ENCODE data around the gene CYP2F1. TPM values are rescaled to one million over a fixed set of nuclear protein-coding genes. Genes with fewer than 3 reads are reported as not detected.

Gene CYP2F1
- polyA plus RNA-seq (2013, experiment 1 of 2) = 0.18 TPM
- 0.10 TPM for polyA plus RNA-seq (2013, experiment 2 of 2)

- Histone ChIP-seq H2BK15ac (replicated peaks; ENCODE audit: low read depth) (no peak within 1 kb of the TSS), H3K27me3 (ENCODE audit: insufficient read depth, low read length, poor library complexity) (no peaks in the 10 kb centered on the region), H3K18ac (ENCODE audit: low read length) (no peak within 1 kb of the TSS), H3K4me3 (ENCODE audit: low read length) (no peak within 1 kb of the TSS), H3K79me2 (ENCODE audit: control insufficient read depth, insufficient read depth, low read length) (no peaks in the 10 kb centered on the region), H2BK120ac (ENCODE audit: low read depth, low read length) (no peak within 1 kb of the TSS), H3K27ac (ENCODE audit: low read depth, low read length) (no peak within 1 kb of the TSS), H2AK5ac (ENCODE audit: low read length) (no peak within 1 kb of the TSS), H3K56ac (ENCODE audit: low read length) (no peak within 1 kb of the TSS), H4K5ac (ENCODE audit: low read length) (no peak within 1 kb of the TSS), H3K23ac (ENCODE audit: low read length) (no peak within 1 kb of the TSS), H2BK5ac (ENCODE audit: low read length) (no peak within 1 kb of the TSS), H4K8ac (ENCODE audit: low read depth, low read length) (no peak within 1 kb of the TSS), H3K9ac (ENCODE audit: low read length) (no peak within 1 kb of the TSS), H3K4me1 (ENCODE audit: control insufficient read depth, low read depth, low read length) (no peaks in the 10 kb centered on the region), H3K4me2 (ENCODE audit: low read length) (no peak within 1 kb of the TSS), H3K36me3 (ENCODE audit: control insufficient read depth, insufficient read depth, low read length) (no peaks in the 10 kb centered on the region), H3K4ac (ENCODE audit: low read depth, low read length) (no peak within 1 kb of the TSS), H3K79me1 (ENCODE audit: low read length) (no peaks in the 10 kb centered on the region)
- no CpG with 5 or more reads among the region's 7 CpGs for WGBS (ENCODE audit: extremely low coverage, insufficient coverage, low lambda C conversion rate)
- no peak for DNase-seq
Observed at GRCh38 chr19:41114132-41114531, at the start of gene CYP2F1. Gene CYP2F1, plus strand, starts transcription at chr19:41114432. Its CDS starts 1,757 bp downstream, at chr19:41116189.

- Histone ChIP-seq H2BK120ac (ENCODE audit: low read depth, low read length) (no peak overlapping the region), H3K36me3 (ENCODE audit: control insufficient read depth, insufficient read depth, low read length) (no peaks in the 10 kb centered on the region), H3K79me2 (ENCODE audit: control insufficient read depth, insufficient read depth, low read length) (no peaks in the 10 kb centered on the region), H3K4ac (ENCODE audit: low read depth, low read length) (no peak overlapping the region), H3K56ac (ENCODE audit: low read length) (no peak overlapping the region), H3K4me1 (ENCODE audit: control insufficient read depth, low read depth, low read length) (no peaks in the 10 kb centered on the region), H4K5ac (ENCODE audit: low read length) (no peak overlapping the region), H2AK5ac (ENCODE audit: low read length) (no peak overlapping the region), H2BK5ac (ENCODE audit: low read length) (no peak overlapping the region), H3K79me1 (ENCODE audit: low read length) (no peaks in the 10 kb centered on the region), H3K18ac (ENCODE audit: low read length) (no peak overlapping the region), H3K27me3 (ENCODE audit: insufficient read depth, low read length, poor library complexity) (no peaks in the 10 kb centered on the region), H3K9ac (ENCODE audit: low read length) (no peak overlapping the region), H4K8ac (ENCODE audit: low read depth, low read length) (no peak overlapping the region), H3K4me2 (ENCODE audit: low read length) (no peak overlapping the region), H3K4me3 (ENCODE audit: low read length) (no peak overlapping the region), H3K23ac (ENCODE audit: low read length) (no peak overlapping the region), H3K27ac (ENCODE audit: low read depth, low read length) (no peak overlapping the region), H2BK15ac (replicated peaks; ENCODE audit: low read depth) (no peak overlapping the region)
- no CpG with 5 or more reads among the region's 7 CpGs for WGBS (ENCODE audit: extremely low coverage, insufficient coverage, low lambda C conversion rate)
- peak; percentile 70 for DNase-seq
Observed at GRCh38 chr19:41064974-41065569, 49.2 kb upstream of the CYP2F1 start.

- no peak overlapping the region for H3K4me3 ChIP-seq (ENCODE audit: low read length)
- H4K5ac ChIP-seq (ENCODE audit: low read length) = no peak overlapping the region
- no peak overlapping the region for H3K18ac ChIP-seq (ENCODE audit: low read length)
- no peak overlapping the region for H2AK5ac ChIP-seq (ENCODE audit: low read length)
- no peak overlapping the region for H3K4me2 ChIP-seq (ENCODE audit: low read length)
- no peak overlapping the region for H3K56ac ChIP-seq (ENCODE audit: low read length)
- no peaks in the 10 kb centered on the region for H3K79me2 ChIP-seq (ENCODE audit: control insufficient read depth, insufficient read depth, low read length)
- no peaks in the 10 kb centered on the region for H3K36me3 ChIP-seq (ENCODE audit: control insufficient read depth, insufficient read depth, low read length)
- H3K27ac ChIP-seq (ENCODE audit: low read depth, low read length) = no peak overlapping the region
- DNase-seq = no peak
- H3K23ac ChIP-seq (ENCODE audit: low read length) = no peak overlapping the region
- H3K4me1 ChIP-seq (ENCODE audit: control insufficient read depth, low read depth, low read length) = no peaks in the 10 kb centered on the region
- H3K27me3 ChIP-seq (ENCODE audit: insufficient read depth, low read length, poor library complexity) = no peaks in the 10 kb centered on the region
- no peak overlapping the region for H2BK120ac ChIP-seq (ENCODE audit: low read depth, low read length)
- no peak overlapping the region for H2BK15ac ChIP-seq (replicated peaks; ENCODE audit: low read depth)
- H3K9ac ChIP-seq (ENCODE audit: low read length) = no peak overlapping the region
- H4K8ac ChIP-seq (ENCODE audit: low read depth, low read length) = no peak overlapping the region
- no peak overlapping the region for H3K4ac ChIP-seq (ENCODE audit: low read depth, low read length)
- H2BK5ac ChIP-seq (ENCODE audit: low read length) = no peak overlapping the region
- no peaks in the 10 kb centered on the region for H3K79me1 ChIP-seq (ENCODE audit: low read length)
- no CpG with 5 or more reads among the region's 3 CpGs for WGBS (ENCODE audit: extremely low coverage, insufficient coverage, low lambda C conversion rate)
Observed at GRCh38 chr19:41076286-41076685, 37.9 kb upstream of the CYP2F1 start.

- H3K23ac ChIP-seq (ENCODE audit: low read length) = no peak overlapping the region
Observed at GRCh38 chr19:41083516-41083915, 30.7 kb upstream of the CYP2F1 start.

GRCh38 chr19:41085748-41086415, 28.4 kb upstream of the CYP2F1 start:
- Histone ChIP-seq H3K27ac (ENCODE audit: low read depth, low read length) (no peak overlapping the region), H3K79me1 (ENCODE audit: low read length) (no peaks in the 10 kb centered on the region), H2BK15ac (replicated peaks; ENCODE audit: low read depth) (no peak overlapping the region), H2BK5ac (ENCODE audit: low read length) (no peak overlapping the region), H2AK5ac (ENCODE audit: low read length) (no peak overlapping the region), H2BK120ac (ENCODE audit: low read depth, low read length) (no peak overlapping the region), H4K5ac (ENCODE audit: low read length) (no peak overlapping the region), H3K4me2 (ENCODE audit: low read length) (no peak overlapping the region), H4K8ac (ENCODE audit: low read depth, low read length) (no peak overlapping the region), H3K4me3 (ENCODE audit: low read length) (no peak overlapping the region), H3K4me1 (ENCODE audit: control insufficient read depth, low read depth, low read length) (no peaks in the 10 kb centered on the region), H3K27me3 (ENCODE audit: insufficient read depth, low read length, poor library complexity) (peaks cover 3% of the 10 kb centered on the region), H3K79me2 (ENCODE audit: control insufficient read depth, insufficient read depth, low read length) (no peaks in the 10 kb centered on the region), H3K18ac (ENCODE audit: low read length) (no peak overlapping the region), H3K23ac (ENCODE audit: low read length) (no peak overlapping the region), H3K36me3 (ENCODE audit: control insufficient read depth, insufficient read depth, low read length) (no peaks in the 10 kb centered on the region), H3K4ac (ENCODE audit: low read depth, low read length) (no peak overlapping the region), H3K9ac (ENCODE audit: low read length) (no peak overlapping the region), H3K56ac (ENCODE audit: low read length) (no peak overlapping the region)
- DNase-seq = no peak
- WGBS (ENCODE audit: extremely low coverage, insufficient coverage, low lambda C conversion rate) = no CpG with 5 or more reads among the region's 1 CpG

More at GRCh38 chr19:41083516-41083915, 30.7 kb upstream of the CYP2F1 start:
- no peak overlapping the region for H3K4me2 ChIP-seq (ENCODE audit: low read length)
- no peak overlapping the region for H2BK120ac ChIP-seq (ENCODE audit: low read depth, low read length)
- no peak overlapping the region for H3K18ac ChIP-seq (ENCODE audit: low read length)
- no peak overlapping the region for H3K4ac ChIP-seq (ENCODE audit: low read depth, low read length)
- no CpG with 5 or more reads among the region's 2 CpGs for WGBS (ENCODE audit: extremely low coverage, insufficient coverage, low lambda C conversion rate)
- no peak overlapping the region for H2BK15ac ChIP-seq (replicated peaks; ENCODE audit: low read depth)
- H3K36me3 ChIP-seq (ENCODE audit: control insufficient read depth, insufficient read depth, low read length) = no peaks in the 10 kb centered on the region
- H3K27me3 ChIP-seq (ENCODE audit: insufficient read depth, low read length, poor library complexity) = peaks cover 3% of the 10 kb centered on the region
- no peak overlapping the region for H3K27ac ChIP-seq (ENCODE audit: low read depth, low read length)
- no peak overlapping the region for H2BK5ac ChIP-seq (ENCODE audit: low read length)
- no peak overlapping the region for H4K5ac ChIP-seq (ENCODE audit: low read length)
- H3K4me3 ChIP-seq (ENCODE audit: low read length) = no peak overlapping the region
- no peaks in the 10 kb centered on the region for H3K79me1 ChIP-seq (ENCODE audit: low read length)
- DNase-seq = no peak
- no peak overlapping the region for H3K9ac ChIP-seq (ENCODE audit: low read length)
- H2AK5ac ChIP-seq (ENCODE audit: low read length) = no peak overlapping the region
- H3K79me2 ChIP-seq (ENCODE audit: control insufficient read depth, insufficient read depth, low read length) = no peaks in the 10 kb centered on the region
- no peak overlapping the region for H4K8ac ChIP-seq (ENCODE audit: low read depth, low read length)
- no peaks in the 10 kb centered on the region for H3K4me1 ChIP-seq (ENCODE audit: control insufficient read depth, low read depth, low read length)
- H3K56ac ChIP-seq (ENCODE audit: low read length) = no peak overlapping the region
